CD8-positive, alpha-beta memory T cell (primary cell): Measurements from ENCODE around the gene ABLIM1. TPM values are rescaled to one million over a fixed set of nuclear protein-coding genes. Genes with fewer than 3 reads are reported as not detected.
A peak's percentile ranks its signal among the peaks of the same experiment; 100 is the strongest.

Experiments used
- CTCF ChIA-PET: fragments of 350-600 bp; sonication (Branson Sonifier 250); formaldehyde crosslinking; loops from one replicate; lab custom pipeline; 2021; ENCODE audit warnings: antibody characterized with exemption; lab: Charles Lee
- POLR2A ChIA-PET: fragments of 350-600 bp; sonication (Branson Sonifier 250); formaldehyde crosslinking; loops from one replicate; lab custom pipeline; 2021; ENCODE audit warnings: antibody characterized with exemption; lab: Charles Lee
- DNase-seq, 5 donors: peaks; one replicate each; pipeline versions ENCODE4 v3.0.0 to v3.0.0-alpha.2; 2020 to 2022; ENCODE audit warnings: mixed read lengths in 1 of 5
- H3K27ac ChIP-seq: one replicate; pipeline ENCODE4 v1.7.0; 2013; ENCODE audit warnings: low read depth, mild to moderate bottlenecking, low read length, moderate library complexity
- H3K27me3 ChIP-seq: 2 replicates; pipeline ENCODE4 v1.7.0; 2013; ENCODE audit warnings: low read length, mild to moderate bottlenecking; ENCODE audit not compliant: insufficient read depth, poor library complexity, severe bottlenecking
- H3K36me3 ChIP-seq: 2 replicates; pipeline ENCODE4 v1.7.0; 2013; ENCODE audit warnings: mild to moderate bottlenecking, low read length, moderate library complexity; ENCODE audit not compliant: insufficient read depth
- H3K4me1 ChIP-seq: 2 replicates; pipeline ENCODE4 v1.7.0; 2013; ENCODE audit warnings: mild to moderate bottlenecking, low read length, moderate library complexity; ENCODE audit not compliant: insufficient read depth
- H3K4me3 ChIP-seq: 2 replicates; pipeline ENCODE4 v1.7.0; 2013; ENCODE audit warnings: mild to moderate bottlenecking, low read length
- H3K9me3 ChIP-seq: 2 replicates; pipeline ENCODE4 v1.7.0; 2013; ENCODE audit warnings: mild to moderate bottlenecking, low read length
- H3K27ac Mint-ChIP-seq, 8 donors: one replicate each; pipeline ENCODE4 v1.8.0; 2020 to 2021; ENCODE audit warnings: mixed read lengths in 8 of 8, mild to moderate bottlenecking in 6 of 8, inconsistent platforms in 3 of 8, moderate library complexity in 3 of 8
- H3K27me3 Mint-ChIP-seq, 2 donors: one replicate each; pipeline ENCODE4 v1.8.0; 2020 to 2021; ENCODE audit warnings: mixed read lengths in 2 of 2, mild to moderate bottlenecking in 1 of 2, moderate library complexity in 1 of 2
- H3K36me3 Mint-ChIP-seq, 3 donors: one replicate each; pipeline ENCODE4 v1.8.0; 2020 to 2021; ENCODE audit warnings: mixed read lengths in 3 of 3, inconsistent platforms in 1 of 3, mild to moderate bottlenecking in 1 of 3
- H3K4me1 Mint-ChIP-seq, 3 donors: one replicate each; pipeline ENCODE4 v1.8.0; 2020 to 2021; ENCODE audit warnings: mixed read lengths in 3 of 3, inconsistent platforms in 1 of 3, mild to moderate bottlenecking in 1 of 3
- H3K4me3 Mint-ChIP-seq, 7 donors: one replicate each; pipeline ENCODE4 v1.8.0; 2020 to 2021; ENCODE audit warnings: mixed read lengths in 7 of 7, mild to moderate bottlenecking in 6 of 7, moderate library complexity in 4 of 7, inconsistent platforms in 2 of 7
- H3K9me3 Mint-ChIP-seq, 5 donors: one replicate each; pipeline ENCODE4 v1.8.0; 2020 to 2022; ENCODE audit warnings: mixed read lengths in 5 of 5, mild to moderate bottlenecking in 3 of 5, moderate library complexity in 2 of 5, inconsistent platforms in 1 of 5
- polyA plus RNA-seq: library from polyadenylated mRNA; unstranded; fragments of 300-500 nt; fragmentation: Illumina TruSeq; gene quantifications from one replicate; pipeline ENCODE4 v1.2.3, GENCODE V29; 2021
- total RNA-seq, 2 experiments: library from RNA; stranded (reverse); gene quantifications; one replicate each; pipeline ENCODE4 v1.2.3, GENCODE V29; 2021

ABLIM1 gene
- total and polyA plus RNA-seq, 3 experiments from 2014 or later = 45.8 to 123 (median 48.3) TPM

DNA sequence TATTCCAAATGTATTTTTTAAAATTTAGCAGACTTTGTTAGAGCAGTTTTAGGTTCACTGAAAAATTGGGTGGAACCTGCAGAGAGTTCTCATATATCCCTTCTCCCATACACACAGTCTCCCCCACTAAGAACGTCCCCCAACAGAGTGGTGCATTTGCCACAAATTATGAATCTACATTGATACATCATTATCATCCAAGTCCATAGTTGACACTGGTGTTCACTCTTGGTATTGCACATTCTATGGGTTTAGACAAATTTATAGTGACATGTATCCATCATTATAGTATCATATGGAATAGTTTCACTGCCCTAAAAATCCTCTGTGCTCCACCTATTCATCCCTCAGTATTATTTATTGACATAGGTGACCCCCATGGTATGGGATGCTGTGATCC is 156.4 kb downstream of the ABLIM1 start:
- Histone ChIP-seq H3K36me3 (no peaks in the 10 kb centered on the region), H3K27me3 (no peaks in the 10 kb centered on the region), H3K27ac (no peak overlapping the region), H3K9me3 (no peaks in the 10 kb centered on the region), H3K4me1 (peaks cover 84% of the 10 kb centered on the region), H3K4me3 (no peak overlapping the region)
- peaks cover 77 to 93% (median 93%) of the 10 kb centered on the region in 3 donors for H3K4me1 Mint-ChIP-seq
- ChIA-PET CTCF (interaction anchor here (1.1 kb wide), 1 partner anchor 16 kb away, joined by 3 read pairs; no protein-coding TSS in a partner anchor), POLR2A (no interaction called here)
- H3K27ac Mint-ChIP-seq = peak overlapping the region in 2 of 8 donors; percentile 37 to 77
- no peak for DNase-seq
- H3K36me3 Mint-ChIP-seq = peaks cover 0 to 35% (median 5%) of the 10 kb centered on the region in 3 donors
- H3K4me3 Mint-ChIP-seq = peak overlapping the region in 3 of 7 donors; percentile 18 to 29 (median 24)
- no peaks in the 10 kb centered on the region for H3K9me3 Mint-ChIP-seq
- H3K27me3 Mint-ChIP-seq = peaks cover 0 to 2% of the 10 kb centered on the region in 2 donors

DNA sequence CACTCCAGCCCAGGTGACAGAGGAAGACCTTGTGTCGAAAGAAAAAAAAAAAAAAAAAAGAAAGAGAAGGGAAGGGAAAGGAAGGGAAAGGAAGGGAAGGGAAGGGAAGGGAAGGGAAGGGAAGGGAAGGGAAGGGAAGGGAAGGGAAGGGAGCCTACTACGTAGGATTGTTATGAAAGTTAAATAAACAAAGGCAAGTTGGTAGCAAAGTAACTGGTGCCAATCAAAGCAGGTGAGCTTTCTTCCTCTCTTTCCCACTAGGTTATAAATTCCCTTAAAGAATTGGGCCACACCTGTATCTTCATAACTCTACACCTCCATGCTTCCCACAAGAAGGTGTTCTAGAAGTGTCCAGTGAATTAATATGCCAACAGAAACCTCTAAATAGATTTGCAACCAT is 157.4 kb downstream of the ABLIM1 start:
- H3K27me3 ChIP-seq = no peaks in the 10 kb centered on the region
- DNase-seq = no peak
- H3K36me3 Mint-ChIP-seq = peaks cover 0 to 34% (median 5%) of the 10 kb centered on the region in 3 donors
- no peaks in the 10 kb centered on the region for H3K36me3 ChIP-seq
- H3K9me3 ChIP-seq = no peaks in the 10 kb centered on the region
- no peaks in the 10 kb centered on the region for H3K9me3 Mint-ChIP-seq
- peak overlapping the region in 2 of 7 donors; percentile 47 to 61 for H3K4me3 Mint-ChIP-seq
- ChIA-PET CTCF (no interaction called here), POLR2A (no interaction called here)
- H3K4me1 Mint-ChIP-seq = peaks cover 74 to 93% (median 91%) of the 10 kb centered on the region in 3 donors
- H3K4me1 ChIP-seq = peaks cover 85% of the 10 kb centered on the region
- H3K27ac ChIP-seq = no peak overlapping the region
- H3K4me3 ChIP-seq = no peak overlapping the region
- peaks cover 0 to 2% of the 10 kb centered on the region in 2 donors for H3K27me3 Mint-ChIP-seq
- peak overlapping the region in 5 of 8 donors; percentile 15 to 76 (median 61) for H3K27ac Mint-ChIP-seq

DNA sequence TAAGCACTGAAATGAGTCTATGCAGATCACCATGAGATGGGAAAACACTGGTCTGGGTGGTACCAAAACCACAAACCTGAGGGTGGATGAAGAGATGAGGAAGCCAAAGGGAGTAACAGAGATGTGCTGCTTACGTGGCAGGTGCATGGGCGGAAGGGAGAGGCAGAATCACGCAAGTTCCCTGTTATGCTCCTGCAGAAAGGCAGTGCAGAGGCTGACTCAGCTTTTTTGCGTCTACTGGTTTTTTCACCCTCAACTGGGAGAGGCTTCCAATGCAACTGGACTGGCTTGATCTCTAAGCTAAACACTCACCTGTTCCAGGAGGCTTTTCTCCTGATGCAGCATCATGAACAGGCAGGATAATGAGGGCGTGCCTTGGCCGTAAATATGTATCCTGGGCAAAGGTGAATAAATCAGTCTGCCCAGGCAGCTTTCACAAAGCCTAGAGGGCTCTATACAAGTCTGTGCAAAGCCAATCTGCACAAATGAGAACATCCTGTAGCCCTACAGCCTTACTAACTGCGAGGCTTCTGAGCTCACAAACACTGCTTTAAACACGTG is 158.4 kb downstream of the ABLIM1 start:
- POLR2A ChIA-PET = no interaction called here
- H3K27ac Mint-ChIP-seq = peak overlapping the region in 7 of 8 donors; percentile 2 to 88 (median 71)
- no peaks in the 10 kb centered on the region for H3K27me3 ChIP-seq
- H3K4me3 ChIP-seq = no peak overlapping the region
- H3K9me3 ChIP-seq = no peaks in the 10 kb centered on the region
- CTCF ChIA-PET = interaction anchor here (1.3 kb wide), 1 partner anchor 19 kb away, joined by 3 read pairs; no protein-coding TSS in a partner anchor
- H3K9me3 Mint-ChIP-seq = no peaks in the 10 kb centered on the region
- peaks cover 2% of the 10 kb centered on the region for H3K36me3 ChIP-seq
- peak overlapping the region in 4 of 7 donors; percentile 2 to 61 (median 46) for H3K4me3 Mint-ChIP-seq
- H3K4me1 ChIP-seq = peaks cover 84% of the 10 kb centered on the region
- H3K27ac ChIP-seq = no peak overlapping the region
- peaks cover 5 to 41% (median 11%) of the 10 kb centered on the region in 3 donors for H3K36me3 Mint-ChIP-seq
- peak in 1 of 5 donors; percentile 72 for DNase-seq
- peaks cover 73 to 93% (median 91%) of the 10 kb centered on the region in 3 donors for H3K4me1 Mint-ChIP-seq
- H3K27me3 Mint-ChIP-seq = peaks cover 0 to 2% of the 10 kb centered on the region in 2 donors

DNA sequence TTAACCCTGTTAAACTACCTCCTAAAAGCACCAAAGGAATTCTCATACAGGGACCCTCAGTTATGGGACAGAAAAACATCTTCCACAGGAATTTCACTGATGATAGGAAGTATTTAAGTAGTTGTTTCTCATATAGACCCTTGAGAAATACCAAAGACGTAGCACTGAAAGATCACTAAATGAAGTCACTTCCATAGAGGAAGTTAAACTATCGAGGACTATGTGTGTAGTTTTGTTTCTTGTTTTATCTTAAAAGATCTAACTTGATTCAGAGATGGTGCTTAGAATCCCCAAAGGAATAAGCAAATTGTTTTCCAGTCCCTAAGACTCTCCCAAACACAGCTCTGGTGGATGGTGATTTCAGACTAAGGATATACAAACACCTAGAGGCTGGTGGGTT is 159.0 kb downstream of the ABLIM1 start:
- Mint-ChIP-seq H3K4me1 (peaks cover 71 to 93% (median 91%) of the 10 kb centered on the region in 3 donors), H3K4me3 (peak overlapping the region in 3 of 7 donors; percentile 6 to 61 (median 12)), H3K36me3 (peaks cover 5 to 39% (median 10%) of the 10 kb centered on the region in 3 donors), H3K27me3 (peaks cover 0 to 2% of the 10 kb centered on the region in 2 donors), H3K9me3 (no peaks in the 10 kb centered on the region), H3K27ac (peak overlapping the region in 7 of 8 donors; percentile 37 to 89 (median 82))
- H3K4me3 ChIP-seq = no peak overlapping the region
- peaks cover 3% of the 10 kb centered on the region for H3K36me3 ChIP-seq
- no peaks in the 10 kb centered on the region for H3K27me3 ChIP-seq
- ChIA-PET CTCF (interaction anchor here (1.3 kb wide), 2 partner anchors 19 to 27 kb away, joined by 3 read pairs; no protein-coding TSS in a partner anchor), POLR2A (no interaction called here)
- H3K9me3 ChIP-seq = no peaks in the 10 kb centered on the region
- H3K27ac ChIP-seq = no peak overlapping the region
- DNase-seq = no peak
- H3K4me1 ChIP-seq = peaks cover 82% of the 10 kb centered on the region

DNA sequence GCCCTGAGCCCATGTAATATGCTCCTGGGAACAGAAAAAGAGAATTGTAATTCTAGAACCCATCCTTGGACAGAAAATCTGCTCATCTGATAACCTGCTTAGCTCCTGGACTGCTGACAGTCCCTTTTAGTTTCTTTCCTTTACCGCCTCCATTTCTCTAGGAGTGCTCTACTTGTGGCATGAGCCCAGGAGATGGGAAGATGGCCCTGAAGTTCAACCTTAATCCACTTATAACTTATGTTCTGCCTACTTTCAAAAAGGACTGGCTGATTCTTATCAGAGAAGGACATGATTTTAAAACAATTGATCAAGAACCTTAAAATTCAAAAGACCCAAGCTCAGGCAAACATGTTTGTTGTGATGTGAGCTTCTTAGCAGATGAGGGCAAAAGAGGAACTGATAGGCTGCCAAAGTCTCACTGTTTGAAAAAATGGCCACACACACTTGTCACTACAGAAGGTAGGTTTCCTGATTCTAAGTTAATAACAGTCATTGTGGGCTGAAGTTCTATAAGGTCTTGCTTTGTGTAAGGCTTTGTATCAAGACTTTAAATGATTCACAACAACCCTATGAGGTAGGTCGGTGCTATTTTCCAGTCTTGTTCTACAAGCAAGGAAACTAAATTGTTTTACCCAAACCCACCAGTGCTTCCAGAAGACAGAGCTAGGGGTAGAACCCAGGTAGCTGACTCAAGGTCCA is 159.5 kb downstream of the ABLIM1 start:
- H3K36me3 Mint-ChIP-seq = peaks cover 5 to 35% (median 9%) of the 10 kb centered on the region in 3 donors
- peaks cover 82% of the 10 kb centered on the region for H3K4me1 ChIP-seq
- H3K27ac Mint-ChIP-seq = peak overlapping the region; percentile 26 to 89 (median 79)
- no peaks in the 10 kb centered on the region for H3K9me3 ChIP-seq
- H3K27me3 ChIP-seq = no peaks in the 10 kb centered on the region
- no peaks in the 10 kb centered on the region for H3K9me3 Mint-ChIP-seq
- peaks cover 0 to 2% of the 10 kb centered on the region in 2 donors for H3K27me3 Mint-ChIP-seq
- ChIA-PET CTCF (interaction anchor here (1.3 kb wide), 2 partner anchors 20 to 27 kb away, joined by 3 read pairs; no protein-coding TSS in a partner anchor), POLR2A (no interaction called here)
- H3K4me3 ChIP-seq = no peak overlapping the region
- H3K27ac ChIP-seq = no peak overlapping the region
- peaks cover 3% of the 10 kb centered on the region for H3K36me3 ChIP-seq
- H3K4me1 Mint-ChIP-seq = peaks cover 72 to 93% (median 91%) of the 10 kb centered on the region in 3 donors
- H3K4me3 Mint-ChIP-seq = peak overlapping the region in 4 of 7 donors; percentile 6 to 61 (median 12)
- peak in 1 of 5 donors; percentile 45 for DNase-seq

DNA sequence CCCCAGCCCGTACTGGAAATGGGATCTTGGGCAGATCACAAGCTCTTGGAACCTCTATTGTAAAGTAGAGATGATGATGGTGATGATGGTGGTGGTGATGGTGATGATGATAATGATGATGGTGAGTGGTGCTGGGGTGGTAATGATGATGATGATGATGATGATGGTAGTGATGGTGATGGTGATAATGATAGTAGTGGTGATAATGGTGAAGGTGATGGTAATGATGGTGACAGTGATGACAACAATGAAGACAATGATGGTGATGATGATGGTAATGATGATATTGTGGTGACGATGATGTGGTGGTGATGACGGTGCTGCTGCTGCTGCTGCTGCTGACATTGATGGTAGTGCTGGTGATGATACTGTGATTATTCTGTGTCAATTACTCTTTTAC is 162.8 kb downstream of the ABLIM1 start:
- Mint-ChIP-seq H3K36me3 (peaks cover 5 to 47% (median 9%) of the 10 kb centered on the region in 3 donors), H3K9me3 (no peaks in the 10 kb centered on the region), H3K4me1 (peaks cover 74 to 92% (median 86%) of the 10 kb centered on the region in 3 donors), H3K27ac (peak overlapping the region in 7 of 8 donors; percentile 1 to 53 (median 27)), H3K27me3 (peaks cover 0 to 2% of the 10 kb centered on the region in 2 donors), H3K4me3 (peak overlapping the region in 1 of 7 donors; percentile 26)
- Histone ChIP-seq H3K27me3 (no peaks in the 10 kb centered on the region), H3K27ac (no peak overlapping the region), H3K4me1 (peaks cover 73% of the 10 kb centered on the region), H3K36me3 (peaks cover 3% of the 10 kb centered on the region), H3K9me3 (no peaks in the 10 kb centered on the region), H3K4me3 (no peak overlapping the region)
- CTCF ChIA-PET = interaction anchor here (1.3 kb wide), 1 partner anchor 24 kb away, joined by 3 read pairs; no protein-coding TSS in a partner anchor
- POLR2A ChIA-PET = no interaction called here
- peak in 2 of 5 donors; percentile 21 to 67 for DNase-seq

DNA sequence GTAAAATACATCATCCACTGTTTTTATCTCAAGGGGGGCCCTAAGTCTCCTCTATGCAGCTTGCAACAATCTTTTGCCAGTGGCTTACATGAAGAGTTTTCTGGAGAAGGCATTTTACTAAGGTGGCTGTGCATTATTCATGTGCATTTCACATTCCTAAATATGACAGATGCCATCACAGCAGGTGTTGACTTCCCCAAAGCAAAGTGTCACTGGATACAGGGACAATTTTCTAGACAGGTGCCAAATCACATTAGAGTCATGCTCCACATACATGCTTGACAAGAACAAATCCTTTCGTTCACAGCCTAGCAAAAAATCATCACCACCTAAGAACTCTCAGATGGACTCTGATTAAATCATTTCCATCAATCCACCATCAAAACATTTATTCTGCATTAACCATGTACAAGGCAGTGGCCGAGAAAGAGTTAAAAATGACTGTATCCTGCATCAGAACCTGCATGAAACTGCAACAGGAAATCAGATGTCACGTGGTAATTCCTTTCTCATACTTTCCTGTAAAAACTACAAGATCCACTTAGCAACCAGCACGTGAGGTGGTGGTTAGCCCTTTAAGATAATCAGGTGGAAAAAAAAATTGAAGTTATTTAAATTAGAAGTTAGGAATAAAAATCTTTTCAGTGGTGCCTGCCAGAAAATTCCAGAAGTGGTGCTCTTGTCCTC is 165.6 kb downstream of the ABLIM1 start:
- Histone ChIP-seq H3K27ac (no peak overlapping the region), H3K27me3 (no peaks in the 10 kb centered on the region), H3K4me1 (peaks cover 48% of the 10 kb centered on the region), H3K9me3 (no peaks in the 10 kb centered on the region), H3K4me3 (peak overlapping the region; percentile 11), H3K36me3 (peaks cover 15% of the 10 kb centered on the region)
- Mint-ChIP-seq H3K36me3 (peaks cover 5 to 65% (median 13%) of the 10 kb centered on the region in 3 donors), H3K4me1 (peaks cover 49 to 68% (median 58%) of the 10 kb centered on the region in 3 donors), H3K27me3 (peaks cover 0 to 2% of the 10 kb centered on the region in 2 donors), H3K9me3 (no peaks in the 10 kb centered on the region), H3K4me3 (peak overlapping the region in 4 of 7 donors; percentile 35 to 52 (median 42)), H3K27ac (peak overlapping the region in 6 of 8 donors; percentile 7 to 89 (median 48))
- POLR2A ChIA-PET = no interaction called here
- CTCF ChIA-PET = interaction anchor here (1.2 to 1.3 kb wide), 2 partner anchors 21 to 33 kb away, joined by 4 to 5 read pairs; no protein-coding TSS in a partner anchor
- DNase-seq = peak in 1 of 5 donors; percentile 65
